ENCODE results near the gene PPP5C. TPM values are rescaled to one million over a fixed set of nuclear protein-coding genes. Genes with fewer than 3 reads are reported as not detected.

The PPP5C gene
- total RNA-seq, 1 donor from 2014 or later, result 57.7 TPM

GRCh38 chr19:46350029-46350757 is 3.3 kb downstream of the PPP5C start:
- no peak for DNase-seq
- ChIA-PET CTCF (no interaction called here), POLR2A (no interaction called here)
- intact Hi-C loops (cut with micrococcal nuclease), result no loop called here
- ATAC-seq (ENCODE audit: low read depth), result peak; percentile 1
- Mint-ChIP-seq H3K27ac (peak overlapping the region; percentile 85), H3K9me3 (no peaks in the 10 kb centered on the region), H3K4me3 (peak overlapping the region; percentile 67), H3K36me3 (ENCODE audit: low read depth) (peaks cover 23% of the 10 kb centered on the region), H3K4me1 (peaks cover 68% of the 10 kb centered on the region), H3K27me3 (no peaks in the 10 kb centered on the region)
- no peak for TF ChIP-seq CTCF (IDR thresholded peaks at IDR 0.05)

GRCh38 chr19:46350758-46351159 is 3.9 kb downstream of the PPP5C start:
- TF ChIP-seq CTCF (IDR thresholded peaks at IDR 0.05), result no peak
- intact Hi-C loops (cut with micrococcal nuclease), result no loop called here
- CTCF ChIA-PET, result no interaction called here

GRCh38 chr19:46351241-46352041 is 4.6 kb downstream of the PPP5C start:
- Mint-ChIP-seq H3K27ac (peak overlapping the region; percentile 85), H3K4me1 (peaks cover 70% of the 10 kb centered on the region), H3K9me3 (no peaks in the 10 kb centered on the region), H3K27me3 (no peaks in the 10 kb centered on the region), H3K36me3 (ENCODE audit: low read depth) (peaks cover 34% of the 10 kb centered on the region), H3K4me3 (peak overlapping the region; percentile 67)
- ATAC-seq (ENCODE audit: low read depth) (no peak), DNase-seq (no peak)
- ChIA-PET POLR2A (no interaction called here), CTCF (no interaction called here)
- no peak for TF ChIP-seq CTCF (IDR thresholded peaks at IDR 0.05)
- intact Hi-C loops (cut with micrococcal nuclease), result no loop called here

More at GRCh38 chr19:46350758-46351159, 3.9 kb downstream of the PPP5C start:
- peak overlapping the region; percentile 67 for H3K4me3 Mint-ChIP-seq
- H3K9me3 Mint-ChIP-seq, result no peaks in the 10 kb centered on the region
- peaks cover 74% of the 10 kb centered on the region for H3K4me1 Mint-ChIP-seq
- H3K36me3 Mint-ChIP-seq (ENCODE audit: low read depth), result peaks cover 29% of the 10 kb centered on the region
- POLR2A ChIA-PET, result no interaction called here
- ATAC-seq (ENCODE audit: low read depth), result peak; percentile 13
- no peaks in the 10 kb centered on the region for H3K27me3 Mint-ChIP-seq
- DNase-seq, result no peak
- peak overlapping the region; percentile 85 for H3K27ac Mint-ChIP-seq

GRCh38 chr19:46353730-46354528 is 7.0 kb downstream of the PPP5C start:
- Mint-ChIP-seq H3K4me1 (peaks cover 51% of the 10 kb centered on the region), H3K4me3 (no peak overlapping the region), H3K36me3 (ENCODE audit: low read depth) (peaks cover 53% of the 10 kb centered on the region), H3K9me3 (no peaks in the 10 kb centered on the region), H3K27ac (no peak overlapping the region), H3K27me3 (no peaks in the 10 kb centered on the region)
- TF ChIP-seq CTCF (IDR thresholded peaks at IDR 0.05), result no peak
- ATAC-seq (ENCODE audit: low read depth) (no peak), DNase-seq (no peak)
- intact Hi-C loops (cut with micrococcal nuclease), result no loop called here
- ChIA-PET POLR2A (interaction anchor here (0.7 kb wide), 1 partner anchor 426 kb away, joined by 3 read pairs; no protein-coding TSS in a partner anchor), CTCF (interaction anchor here (0.8 kb wide), 1 partner anchor 15 kb away, joined by 3 read pairs; no protein-coding TSS in a partner anchor)
